ENCODE measurements around the gene ABHD2.

Gene ABHD2

DNA sequence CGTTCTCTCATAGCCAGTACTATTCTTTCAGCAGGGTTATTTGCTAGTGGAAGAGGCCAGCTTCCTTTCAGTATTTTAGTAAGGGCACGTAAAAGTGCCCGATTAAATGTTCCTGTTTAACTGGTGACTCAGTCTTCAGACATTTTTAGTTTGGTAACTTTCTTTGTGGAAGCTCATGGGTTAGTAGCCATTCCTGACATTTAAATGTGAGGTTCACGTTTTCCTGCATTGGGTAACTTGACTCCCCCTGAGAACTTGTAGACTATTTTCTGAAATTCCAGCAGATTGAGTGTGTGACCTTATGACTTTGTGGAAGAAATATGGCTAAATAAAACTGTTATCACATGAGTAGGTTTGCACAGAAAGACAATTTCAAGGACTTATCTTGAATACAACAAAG lies 16.9 kb downstream of the ABHD2 start:
- no peak for DNase-seq (ENCODE audit: low spot score)
- in situ Hi-C loops (cut with MboI; ENCODE audit: low pct_unique_long_range_greater_than_20kb, low sequenced_read_pairs, unreplicated experiment), result no loop called here

DNA sequence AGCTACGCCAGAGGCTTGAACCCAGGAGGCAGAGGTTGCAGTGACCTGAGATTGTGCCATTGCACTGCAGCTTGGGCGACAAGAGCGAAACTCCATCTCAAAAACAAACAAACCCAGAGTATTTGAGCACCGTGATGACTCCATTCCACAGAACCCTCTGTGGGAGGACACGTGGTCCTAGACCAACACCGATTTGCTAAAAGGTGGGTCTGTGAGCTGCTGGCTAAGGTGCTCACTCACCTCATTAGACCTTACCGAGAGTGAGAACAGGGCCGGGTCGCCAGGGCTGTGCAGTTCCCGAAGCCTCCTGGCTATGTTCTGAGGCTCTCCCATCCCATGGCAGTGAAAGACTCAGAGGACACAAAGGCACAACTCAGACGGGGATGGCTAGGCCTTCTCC lies 17.9 kb downstream of the ABHD2 start:
- in situ Hi-C loops (cut with MboI; ENCODE audit: low pct_unique_long_range_greater_than_20kb, low sequenced_read_pairs, unreplicated experiment), result no loop called here
- TF ChIP-seq, protein P1, sequence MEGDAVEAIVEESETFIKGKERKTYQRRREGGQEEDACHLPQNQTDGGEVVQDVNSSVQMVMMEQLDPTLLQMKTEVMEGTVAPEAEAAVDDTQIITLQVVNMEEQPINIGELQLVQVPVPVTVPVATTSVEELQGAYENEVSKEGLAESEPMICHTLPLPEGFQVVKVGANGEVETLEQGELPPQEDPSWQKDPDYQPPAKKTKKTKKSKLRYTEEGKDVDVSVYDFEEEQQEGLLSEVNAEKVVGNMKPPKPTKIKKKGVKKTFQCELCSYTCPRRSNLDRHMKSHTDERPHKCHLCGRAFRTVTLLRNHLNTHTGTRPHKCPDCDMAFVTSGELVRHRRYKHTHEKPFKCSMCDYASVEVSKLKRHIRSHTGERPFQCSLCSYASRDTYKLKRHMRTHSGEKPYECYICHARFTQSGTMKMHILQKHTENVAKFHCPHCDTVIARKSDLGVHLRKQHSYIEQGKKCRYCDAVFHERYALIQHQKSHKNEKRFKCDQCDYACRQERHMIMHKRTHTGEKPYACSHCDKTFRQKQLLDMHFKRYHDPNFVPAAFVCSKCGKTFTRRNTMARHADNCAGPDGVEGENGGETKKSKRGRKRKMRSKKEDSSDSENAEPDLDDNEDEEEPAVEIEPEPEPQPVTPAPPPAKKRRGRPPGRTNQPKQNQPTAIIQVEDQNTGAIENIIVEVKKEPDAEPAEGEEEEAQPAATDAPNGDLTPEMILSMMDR (IDR thresholded peaks at IDR 0.05; ENCODE audit: extremely low read depth, insufficient read depth, missing control alignments), result no peak
- DNase-seq (ENCODE audit: low spot score), result no peak

More for the DNA sequence above, 16.9 kb downstream of the ABHD2 start:
- TF ChIP-seq, protein P1 (IDR thresholded peaks at IDR 0.05; ENCODE audit: extremely low read depth, insufficient read depth, missing control alignments), result no peak

DNA sequence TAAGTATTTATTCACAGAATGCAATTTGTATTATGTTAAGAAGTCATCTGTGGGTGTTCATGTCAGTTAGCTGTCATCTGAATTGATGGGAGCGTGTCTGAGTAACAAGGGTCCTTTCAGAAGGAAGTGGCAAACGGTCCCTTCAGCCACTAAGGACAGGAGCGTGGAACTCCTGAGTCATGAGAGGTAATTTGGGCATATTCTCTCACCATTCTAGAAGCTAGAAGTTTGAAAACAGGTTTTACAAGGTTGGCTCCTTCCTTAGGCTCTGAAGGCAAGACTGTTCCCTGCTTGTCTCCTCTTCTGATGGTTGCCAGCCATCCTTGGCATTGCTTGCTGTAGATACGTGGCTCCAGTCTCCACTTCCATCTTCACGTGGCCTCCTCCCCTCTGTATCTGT lies 19.7 kb downstream of the ABHD2 start:
- DNase-seq (ENCODE audit: low spot score), result no peak
- in situ Hi-C loops (cut with MboI; ENCODE audit: low pct_unique_long_range_greater_than_20kb, low sequenced_read_pairs, unreplicated experiment), result no loop called here
- TF ChIP-seq, protein P1 (IDR thresholded peaks at IDR 0.05; ENCODE audit: extremely low read depth, insufficient read depth, missing control alignments), result no peak

DNA sequence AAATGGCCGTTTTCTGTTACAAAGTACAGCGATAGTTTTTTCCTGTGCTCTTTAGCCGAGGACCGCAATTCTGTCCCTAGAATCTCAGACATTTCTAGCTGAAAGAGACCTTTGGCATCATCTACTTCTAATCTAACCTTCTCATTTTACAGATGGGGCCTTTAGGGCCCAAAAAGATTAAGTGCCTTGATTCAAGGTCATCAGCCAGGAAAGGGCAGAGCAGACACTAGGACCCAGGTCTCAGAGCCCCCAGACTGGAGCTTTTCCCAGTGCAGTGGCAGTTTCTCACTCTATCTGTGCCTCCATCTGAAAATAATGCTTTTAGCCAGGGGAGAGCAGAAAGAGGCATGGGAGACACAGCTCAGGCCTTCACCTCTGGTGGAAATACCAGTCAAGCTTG lies 20.6 kb downstream of the ABHD2 start:
- TF ChIP-seq, protein P1 (IDR thresholded peaks at IDR 0.05; ENCODE audit: extremely low read depth, insufficient read depth, missing control alignments), result no peak
- in situ Hi-C loops (cut with MboI; ENCODE audit: low pct_unique_long_range_greater_than_20kb, low sequenced_read_pairs, unreplicated experiment), result no loop called here

DNA sequence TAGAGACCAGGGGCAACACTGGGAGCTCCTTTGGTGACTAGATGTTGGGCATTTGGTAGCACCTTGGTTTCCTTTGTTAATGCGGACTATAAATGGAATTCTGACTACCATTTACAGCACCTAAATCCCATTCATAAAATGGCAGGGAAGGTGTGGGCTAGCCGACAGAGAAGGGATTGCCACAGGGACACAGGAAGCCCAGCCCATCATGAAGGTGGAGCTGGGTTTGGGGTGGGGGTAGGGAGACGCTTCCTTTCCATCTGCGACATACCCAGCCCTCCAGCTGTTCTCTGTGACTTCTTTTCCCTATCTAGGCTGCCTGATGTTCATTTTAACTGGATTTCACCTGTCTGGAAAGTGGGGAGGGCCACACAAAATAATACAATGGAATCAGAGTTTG lies 21.0 kb downstream of the ABHD2 start:
- in situ Hi-C loops (cut with MboI; ENCODE audit: low pct_unique_long_range_greater_than_20kb, low sequenced_read_pairs, unreplicated experiment), result no loop called here
- no peak for DNase-seq (ENCODE audit: low spot score)
- TF ChIP-seq, protein P1 (IDR thresholded peaks at IDR 0.05; ENCODE audit: extremely low read depth, insufficient read depth, missing control alignments), result no peak

More for the DNA sequence above, 20.6 kb downstream of the ABHD2 start:
- DNase-seq (ENCODE audit: low spot score), result no peak

DNA sequence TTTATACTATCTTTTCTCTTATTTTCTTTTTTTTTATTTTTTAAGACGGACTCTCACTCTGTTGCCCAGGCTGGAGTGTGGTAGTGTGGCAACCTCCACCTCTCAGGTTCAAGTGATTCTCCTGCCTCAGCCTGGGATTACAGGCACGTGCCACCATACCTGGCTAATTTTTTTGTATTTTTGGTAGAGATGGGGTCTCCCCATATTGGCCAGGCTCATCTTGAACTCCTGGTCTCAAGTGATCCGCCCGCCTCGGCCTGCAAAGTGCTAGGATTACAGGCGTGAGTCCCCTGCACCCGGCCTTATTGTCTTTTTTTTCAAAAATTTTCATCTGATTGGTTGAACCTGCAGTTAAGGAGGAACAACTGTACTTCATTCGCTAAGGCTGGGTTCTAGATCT lies 21.8 kb downstream of the ABHD2 start:
- TF ChIP-seq, protein P1 (IDR thresholded peaks at IDR 0.05; ENCODE audit: extremely low read depth, insufficient read depth, missing control alignments), result no peak
- in situ Hi-C loops (cut with MboI; ENCODE audit: low pct_unique_long_range_greater_than_20kb, low sequenced_read_pairs, unreplicated experiment), result loop anchor here (10.0 kb wide), 1 partner anchor 45 kb away; no protein-coding TSS in a partner anchor
- no peak for DNase-seq (ENCODE audit: low spot score)

DNA sequence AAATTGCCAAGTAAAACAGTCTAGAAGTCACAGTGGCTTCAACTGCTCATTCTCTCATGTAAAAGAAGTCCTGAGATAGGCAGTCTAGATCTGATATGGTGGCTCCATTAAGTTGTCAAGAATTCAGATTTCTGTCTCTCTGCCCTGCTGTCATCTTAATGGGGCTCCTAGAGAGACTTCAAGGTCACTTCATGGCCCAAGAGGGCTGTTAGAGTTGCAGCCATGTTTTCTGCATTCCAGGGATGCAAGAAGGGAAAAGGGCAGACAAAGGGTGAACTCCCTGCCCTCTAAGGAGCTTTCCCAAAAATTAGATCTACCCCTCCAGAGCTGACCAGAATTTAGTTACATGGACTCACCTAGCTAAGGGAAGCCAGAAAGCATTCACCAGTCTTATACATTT lies 23.1 kb downstream of the ABHD2 start:
- TF ChIP-seq, protein P1 (IDR thresholded peaks at IDR 0.05; ENCODE audit: extremely low read depth, insufficient read depth, missing control alignments), result no peak
- in situ Hi-C loops (cut with MboI; ENCODE audit: low pct_unique_long_range_greater_than_20kb, low sequenced_read_pairs, unreplicated experiment), result loop anchor here (10.0 kb wide), 1 partner anchor 47 kb away; no protein-coding TSS in a partner anchor
- no peak for DNase-seq (ENCODE audit: low spot score)

Data from GM13977 (cell line).